Fibroblast of skin of abdomen (primary cell): ENCODE measurements around the gene CDK14.
A peak's percentile ranks its signal among the peaks of the same experiment; 100 is the strongest.

Experiments used
- DNase-seq: peaks from one replicate; pipeline ENCODE4 v3.0.0-alpha.2; 2013

CDK14 gene

DNA sequence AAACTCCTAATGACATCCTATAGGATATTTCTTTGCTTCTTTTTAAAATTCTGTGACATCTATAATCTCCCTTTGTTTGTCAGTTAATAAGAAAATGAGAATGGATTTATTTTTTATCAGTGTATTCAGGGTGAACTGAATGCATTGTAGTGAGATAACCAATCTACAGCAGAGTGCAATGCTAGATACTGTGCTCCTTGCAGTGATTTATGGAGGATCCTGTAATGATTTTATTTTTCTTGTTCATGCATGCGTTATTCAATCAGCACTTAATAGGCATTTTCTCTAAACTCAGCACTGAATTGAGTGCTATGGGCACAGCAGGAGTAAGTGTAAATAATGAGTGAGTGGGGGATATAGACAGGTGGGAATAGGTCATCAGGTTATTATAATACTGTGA, 253.9 kb downstream of the CDK14 start:
- no peak for DNase-seq

DNA sequence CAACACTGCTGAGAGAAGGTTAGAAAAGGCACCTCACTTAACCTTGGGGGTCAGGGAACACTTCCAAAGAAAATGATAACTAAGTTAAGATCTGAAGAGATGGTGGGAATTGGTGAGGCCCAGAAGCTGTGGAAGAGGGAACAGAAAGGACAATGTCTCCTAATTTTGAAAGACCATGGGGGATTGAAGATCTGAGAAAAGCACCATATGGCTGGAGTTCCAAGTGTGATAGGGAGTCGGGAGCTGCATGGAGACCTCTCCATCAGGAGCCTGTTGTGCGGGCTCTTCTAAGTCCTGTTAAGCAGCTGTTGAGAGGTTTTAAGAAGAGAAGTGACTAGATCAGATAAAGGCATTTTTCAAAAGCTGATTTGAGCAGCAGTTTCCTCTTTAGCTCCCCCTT, 254.3 kb downstream of the CDK14 start:
- DNase-seq: no peak

GRCh38 chr7:90853205-90853604, 257.1 kb downstream of the CDK14 start:
- DNase-seq: no peak

DNA sequence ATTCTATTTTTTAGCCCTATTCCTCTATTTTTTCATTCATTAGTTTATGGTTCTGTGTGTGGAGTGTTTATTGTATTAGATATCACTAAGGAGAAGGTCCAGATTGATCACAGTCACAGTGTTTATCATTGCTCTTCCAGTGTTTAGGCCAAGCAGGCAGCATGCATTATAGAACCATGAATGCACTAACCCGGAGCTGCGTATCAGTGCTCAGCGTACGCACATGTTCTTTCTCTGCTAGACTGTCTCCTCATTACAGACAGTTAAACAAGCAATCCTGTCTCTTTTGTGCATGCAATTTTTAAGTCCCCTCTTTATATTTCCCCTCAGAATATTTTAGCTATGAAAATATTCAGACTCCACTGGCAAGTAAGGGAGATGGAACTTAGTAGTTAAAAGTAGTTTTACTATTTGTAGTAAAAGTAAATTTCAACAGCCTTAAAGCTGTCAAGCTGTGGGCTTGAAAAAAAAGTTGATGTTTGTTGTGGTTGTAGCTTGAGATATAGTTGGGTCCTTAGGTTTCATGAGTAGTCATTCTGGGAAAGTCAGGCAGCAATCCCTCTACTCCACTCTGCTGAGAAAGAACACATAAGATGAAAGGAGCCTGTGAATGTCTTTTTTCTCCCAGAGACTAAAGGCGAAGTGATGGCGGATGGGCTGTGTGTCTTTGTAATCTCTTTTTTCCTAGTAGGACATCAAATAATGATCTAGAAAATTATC, 260.4 kb downstream of the CDK14 start:
- no peak for DNase-seq

GRCh38 chr7:90857603-90858002, 261.5 kb downstream of the CDK14 start:
- no peak for DNase-seq

DNA sequence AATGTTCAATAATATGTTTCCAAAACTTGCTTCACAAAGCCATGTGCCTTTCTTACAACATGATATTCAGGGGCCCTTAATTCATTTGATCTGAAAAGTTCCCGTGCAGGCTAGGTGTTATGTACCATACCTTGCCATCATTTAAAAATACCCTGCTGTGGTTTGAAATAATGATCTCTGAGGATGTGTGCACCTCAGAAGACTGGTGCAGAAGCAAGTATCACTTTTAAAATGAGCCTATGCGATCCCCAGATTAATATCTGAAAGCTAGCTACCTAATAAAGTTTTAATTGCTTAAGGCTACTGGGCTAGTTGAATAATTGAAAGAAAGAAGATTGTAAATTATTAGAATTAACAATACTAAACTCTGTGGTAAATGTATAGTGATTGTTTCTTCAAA, 262.4 kb downstream of the CDK14 start:
- DNase-seq: no peak

DNA sequence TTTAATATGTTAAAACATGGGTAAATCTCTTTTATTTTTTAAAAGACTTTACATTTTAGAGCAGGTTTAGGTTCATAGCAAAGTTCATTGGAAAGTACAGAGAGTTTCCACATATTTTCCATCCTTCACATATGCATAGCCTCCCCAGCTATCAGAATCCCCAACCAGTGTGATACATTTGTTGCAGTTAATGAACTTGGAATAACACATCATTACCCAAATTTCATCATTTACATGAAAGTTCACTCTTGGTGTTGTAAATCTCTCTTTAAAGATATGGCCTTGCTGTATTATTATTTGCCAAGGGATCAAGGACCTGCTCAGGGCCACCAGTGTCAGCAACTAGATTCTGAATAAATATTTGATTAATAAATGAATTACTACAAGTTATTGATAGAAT, 263.4 kb downstream of the CDK14 start:
- DNase-seq: no peak

DNA sequence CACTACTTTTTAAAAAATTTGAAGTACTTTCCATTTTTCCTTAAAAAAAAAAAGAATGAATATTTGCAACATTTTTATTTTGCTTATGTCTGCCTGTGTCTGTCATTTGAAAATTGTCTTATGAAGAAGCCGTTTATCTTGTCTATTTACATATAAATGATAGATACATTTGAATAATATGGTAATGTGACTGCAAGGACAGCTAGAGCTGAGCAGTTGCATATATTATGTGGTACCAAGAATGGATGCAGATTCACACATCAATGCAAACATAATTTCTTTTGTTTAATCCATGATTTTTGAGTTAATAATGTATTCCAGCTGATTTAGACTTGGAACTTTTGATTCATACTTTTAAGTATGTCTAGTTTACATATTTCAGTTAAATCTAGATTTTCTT, 268.0 kb downstream of the CDK14 start:
- no peak for DNase-seq

- DNase-seq: no peak
Measured at GRCh38 chr7:90869335-90869734, 273.2 kb downstream of the CDK14 start.

GRCh38 chr7:90876701-90877100, 280.6 kb downstream of the CDK14 start:
- DNase-seq: no peak

DNA sequence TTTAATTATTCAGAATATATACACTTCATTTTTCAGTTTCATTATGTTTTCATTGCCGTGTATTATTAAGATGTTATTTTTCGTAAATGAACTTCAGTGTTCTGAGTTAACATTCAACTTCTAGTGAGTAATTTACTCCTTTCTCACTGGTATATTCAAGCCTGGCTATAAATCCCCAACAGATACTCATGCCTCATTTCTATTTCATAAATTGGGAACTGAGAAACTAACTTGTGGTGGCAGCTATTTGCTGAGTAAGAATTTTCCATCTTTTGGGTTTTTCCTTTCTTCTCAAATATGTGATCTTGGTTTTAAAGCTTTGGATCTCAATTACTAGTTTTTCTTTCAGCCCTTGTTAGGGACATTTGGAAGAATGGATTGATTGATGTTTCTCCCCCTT, 281.1 kb downstream of the CDK14 start:
- peak; percentile 30 for DNase-seq

DNA sequence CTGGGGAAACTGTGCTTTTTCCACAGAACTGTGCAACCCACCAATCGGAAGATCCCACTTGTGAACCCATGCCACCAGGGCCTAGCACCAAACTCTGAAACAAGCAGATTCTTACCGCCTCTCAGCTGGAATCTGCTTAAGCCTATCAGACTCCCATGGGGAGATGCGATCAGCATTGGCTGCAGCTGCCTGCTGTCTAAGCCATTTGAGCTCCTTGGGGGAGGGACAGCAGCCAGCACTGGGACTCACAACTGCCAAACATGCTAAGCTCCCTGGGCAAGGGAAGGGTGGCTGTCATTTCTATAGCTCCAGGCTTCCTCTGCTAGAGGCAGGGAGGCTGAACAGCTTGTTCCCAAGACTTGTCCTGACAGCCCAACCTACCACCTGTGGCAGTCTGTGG, 283.8 kb downstream of the CDK14 start:
- DNase-seq: no peak

- no peak for DNase-seq
Measured at GRCh38 chr7:90886416-90886815, 290.3 kb downstream of the CDK14 start.

DNA sequence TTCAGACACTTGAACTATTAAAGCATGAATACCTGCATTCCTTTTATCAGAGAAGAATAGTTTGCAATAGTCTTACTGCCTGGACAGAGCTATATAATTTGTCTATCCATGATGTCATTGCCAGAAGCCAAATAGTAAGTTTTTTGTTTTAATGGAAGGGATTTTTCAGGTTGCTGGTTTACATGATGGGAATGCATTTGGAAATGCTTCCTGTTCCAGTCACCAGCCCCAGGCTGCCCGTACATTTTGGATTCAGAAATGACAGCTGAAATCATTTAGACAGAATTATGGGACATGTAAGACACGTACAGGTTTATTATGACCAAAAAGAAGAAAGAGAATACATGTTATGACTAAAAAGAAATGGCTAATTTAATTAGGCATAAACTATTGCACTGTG, 293.1 kb downstream of the CDK14 start:
- peak; percentile 9 for DNase-seq

DNA sequence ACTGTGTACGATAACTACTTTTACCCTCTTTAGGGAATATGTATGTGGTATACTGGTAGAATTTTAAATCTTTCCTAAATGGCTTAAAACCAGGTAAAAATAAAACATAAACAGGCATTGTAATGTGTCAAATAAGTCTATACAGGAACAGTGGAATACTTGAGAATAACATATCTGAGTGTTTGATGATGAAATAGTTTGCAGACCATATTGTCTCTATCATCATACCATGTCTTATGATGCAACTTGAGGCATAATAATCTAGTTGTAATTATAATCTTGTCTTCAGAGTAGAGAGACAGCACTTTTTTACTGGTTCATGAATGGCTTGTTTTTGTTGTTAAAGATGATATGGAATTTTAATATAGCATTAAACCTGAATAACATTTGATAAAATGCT, 293.5 kb downstream of the CDK14 start:
- DNase-seq: no peak

- DNase-seq: no peak
Measured at GRCh38 chr7:90891529-90891928, 295.4 kb downstream of the CDK14 start.

GRCh38 chr7:90892213-90892612, 296.1 kb downstream of the CDK14 start:
- peak; percentile 6 for DNase-seq

GRCh38 chr7:90894122-90894521, 298.0 kb downstream of the CDK14 start:
- no peak for DNase-seq

DNA sequence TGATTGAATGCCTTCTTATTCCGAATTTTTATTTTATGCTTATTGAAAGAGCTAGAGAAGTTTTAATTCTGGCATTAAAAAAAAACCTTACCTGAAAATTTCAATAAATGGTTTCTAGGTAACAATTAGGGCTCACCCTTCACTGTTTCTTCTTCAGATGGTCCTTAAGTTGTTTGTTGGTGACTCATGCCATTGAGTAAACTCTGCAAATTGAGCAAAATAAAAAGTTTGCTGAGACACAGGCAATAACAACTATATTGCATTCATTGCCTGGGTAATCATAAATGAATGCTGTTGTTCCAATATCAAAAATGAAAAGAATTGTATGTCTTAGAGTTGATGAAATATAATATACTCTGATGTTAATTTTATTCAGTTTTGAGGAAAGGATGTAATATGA, 300.3 kb downstream of the CDK14 start:
- DNase-seq: no peak

DNA sequence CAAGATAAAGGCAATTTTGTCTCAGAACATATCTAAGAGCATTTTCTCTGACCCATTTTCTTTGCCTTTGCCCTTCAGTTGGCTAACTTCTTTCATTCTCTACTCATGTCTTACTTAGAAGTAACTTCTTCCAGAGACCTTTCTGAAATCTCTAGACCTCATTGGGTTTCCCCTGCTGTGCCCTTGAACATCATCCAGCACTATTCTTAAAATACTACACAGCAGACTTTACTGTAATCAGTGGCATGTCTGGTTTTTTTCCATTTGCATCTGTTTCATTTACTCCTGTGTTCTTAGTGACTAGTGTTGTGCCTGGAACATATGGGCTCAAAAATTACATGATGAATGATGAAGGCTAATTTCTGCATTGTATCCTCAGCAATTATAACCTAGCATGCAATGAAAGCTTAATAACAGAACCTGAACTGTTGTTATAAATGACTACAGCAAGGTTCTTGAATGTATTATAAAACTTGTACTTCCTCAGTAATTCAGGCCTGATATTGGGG, 301.9 kb downstream of the CDK14 start:
- no peak for DNase-seq

DNA sequence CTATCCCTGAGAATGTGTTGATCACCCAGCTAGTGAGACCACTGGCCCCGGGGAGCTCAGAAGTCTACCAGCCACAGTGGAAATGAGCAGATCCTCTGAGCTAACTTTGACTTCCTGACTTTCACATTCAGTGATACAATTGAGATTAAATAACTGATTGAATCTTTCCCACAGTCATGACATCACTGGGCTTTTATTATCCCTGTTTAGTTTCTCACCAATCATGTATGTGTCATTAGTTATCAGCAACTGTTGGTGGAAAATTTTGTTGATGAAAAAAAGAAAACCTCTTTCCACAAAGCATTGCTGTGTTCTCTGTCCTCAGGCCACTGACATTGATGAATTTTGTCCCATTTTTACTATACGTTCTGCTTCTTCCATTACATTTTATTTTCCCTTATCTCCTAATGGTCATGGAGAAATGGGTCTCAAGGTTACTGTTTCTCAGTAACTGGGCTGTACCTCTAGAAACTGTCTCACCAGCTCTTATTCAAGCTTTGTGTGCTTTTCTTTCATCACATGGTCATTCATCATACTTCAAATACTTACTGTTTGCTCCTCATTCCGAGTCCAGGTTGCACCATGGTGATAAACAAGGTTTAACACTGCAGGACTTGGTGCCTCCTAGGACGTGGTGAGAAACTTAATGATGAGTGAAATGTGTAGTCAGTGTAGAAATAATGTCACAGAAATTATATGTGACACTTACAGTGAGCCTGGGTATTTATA, 304.7 kb downstream of the CDK14 start:
- DNase-seq: no peak

DNA sequence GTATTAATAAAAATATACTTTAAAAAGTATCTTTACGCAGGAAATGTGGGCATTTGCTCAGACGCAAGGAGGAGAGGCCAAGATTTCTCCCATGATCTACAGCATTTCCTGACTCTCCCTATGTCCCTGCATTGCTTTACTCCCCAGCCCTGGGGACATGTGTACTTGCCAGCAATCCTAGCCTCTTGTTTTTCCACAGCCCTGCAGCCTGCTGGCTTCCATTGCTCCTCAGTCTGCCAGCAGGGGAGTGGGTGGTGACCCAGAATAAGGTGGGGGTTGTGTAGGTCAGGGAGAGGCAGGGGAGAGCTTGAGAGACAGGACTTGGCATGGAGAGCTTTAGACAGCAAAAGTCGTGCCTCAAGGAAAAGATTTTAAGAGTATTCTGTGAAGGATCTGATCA, 307.7 kb downstream of the CDK14 start:
- no peak for DNase-seq

DNA sequence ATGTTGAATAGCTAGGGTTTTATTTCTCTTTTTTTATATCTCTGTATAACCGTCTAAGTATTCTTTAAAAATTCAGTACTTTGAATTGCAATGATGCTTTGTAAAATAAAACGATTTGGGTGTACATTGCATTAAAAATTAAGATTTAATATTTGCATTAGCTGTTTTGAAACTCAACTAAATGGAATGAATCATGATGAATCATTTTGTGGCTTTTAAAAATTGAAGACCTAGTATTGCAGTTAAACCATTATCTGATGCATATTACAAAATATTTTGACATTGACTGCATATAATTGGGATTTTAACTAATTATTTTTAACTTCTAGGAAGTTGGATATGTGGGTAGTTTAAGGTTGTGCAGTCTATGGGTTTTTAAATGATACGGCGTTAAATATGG, 314.0 kb downstream of the CDK14 start:
- peak; percentile 21 for DNase-seq

DNA sequence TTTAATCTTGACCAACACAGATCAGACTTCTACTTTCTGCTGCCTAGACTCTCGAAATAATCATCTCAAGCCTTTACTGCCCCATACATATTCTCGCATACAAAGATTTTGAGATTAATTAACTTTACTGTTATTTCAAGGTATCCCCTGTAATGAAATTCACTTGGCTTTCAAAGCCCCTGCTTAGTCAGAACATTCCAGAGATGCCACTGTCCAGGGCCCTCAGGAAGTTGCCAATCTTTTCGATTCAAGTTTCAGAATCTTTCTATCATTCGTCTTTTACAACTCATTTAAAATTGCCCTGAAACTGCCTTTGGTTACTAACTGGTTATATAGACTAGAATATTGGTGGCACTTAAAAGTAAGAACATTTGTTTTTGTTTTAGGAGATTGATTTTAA, 320.2 kb downstream of the CDK14 start:
- no peak for DNase-seq
